ENCODE measurements around the gene SLC23A1. TPM values are rescaled to one million over a fixed set of nuclear protein-coding genes. Genes with fewer than 3 reads are reported as not detected.
A peak's percentile ranks its signal among the peaks of the same experiment; 100 is the strongest.

The SLC23A1 gene
- total and polyA plus RNA-seq, 4 experiments from 2014 or later, result not detected

GRCh38 chr5:139343476-139343875 is 39.6 kb downstream of the SLC23A1 start:
- intact Hi-C loops (cut with micrococcal nuclease), result loop anchor here (5.0 kb wide), 1 partner anchor 219 kb away; the partner anchor contains the start of gene UBE2D2
- H3K36me3 Mint-ChIP-seq, result peaks cover 16 to 35% of the 10 kb centered on the region in 2 donors
- Histone ChIP-seq H3K4me3 (ENCODE audit: low read length in 2 of 2) (no peak overlapping the region), H3K27me3 (ENCODE audit: insufficient read depth, low read length) (no peaks in the 10 kb centered on the region), H3K4me1 (ENCODE audit: insufficient read depth, low read length) (peaks cover 39% of the 10 kb centered on the region), H3K9me3 (ENCODE audit: control insufficient read depth in 1 of 2, low read length in 2 of 2) (no peaks in the 10 kb centered on the region), H3K27ac (ENCODE audit: low read depth, low read length) (peak overlapping the region; percentile 98), H3K36me3 (ENCODE audit: insufficient read depth, low read length) (no peaks in the 10 kb centered on the region)
- no peaks in the 10 kb centered on the region for H3K27me3 Mint-ChIP-seq
- H3K4me1 Mint-ChIP-seq, result peaks cover 38 to 73% (median 56%) of the 10 kb centered on the region in 4 donors
- peak overlapping the region; percentile 94 to 100 (median 97) for H3K4me3 Mint-ChIP-seq
- no peak for DNase-seq
- peaks cover 0 to 5% (median 0%) of the 10 kb centered on the region in 8 donors for H3K9me3 Mint-ChIP-seq
- H3K27ac Mint-ChIP-seq, result peak overlapping the region in 4 of 7 donors; percentile 98 to 100 (median 98)
- ChIA-PET CTCF (ENCODE audit: partially characterized antibody) (interaction anchor here (1.2 kb wide), 1 partner anchor 72 kb away, joined by 3 read pairs; no protein-coding TSS in a partner anchor), POLR2A (ENCODE audit: partially characterized antibody) (interaction anchor here (6.1 kb wide), 1 partner anchor 49 kb away, joined by 149 read pairs; the partner anchor contains the start of gene MATR3)

GRCh38 chr5:139342423-139342723 is 40.7 kb downstream of the SLC23A1 start:
- intact Hi-C loops (cut with micrococcal nuclease), result loop anchor here (1.0 to 5.0 kb wide), 3 partner anchors 50 to 220 kb away; partner anchors contain the start of gene UBE2D2
- H3K4me3 Mint-ChIP-seq, result peak overlapping the region; percentile 94 to 100 (median 97)
- H3K36me3 ChIP-seq (ENCODE audit: insufficient read depth, low read length), result no peaks in the 10 kb centered on the region
- ChIA-PET POLR2A (ENCODE audit: partially characterized antibody) (interaction anchor here (0.8 to 6.1 kb wide), 32 partner anchors 10 to 1588 kb away, joined by 3 to 149 read pairs (median 6); partner anchors contain the start of genes DNAJC18, EGR1, HNRNPA0 and MATR3), CTCF (ENCODE audit: partially characterized antibody) (interaction anchor here (0.7 to 3.1 kb wide), 18 partner anchors 9 to 170 kb away, joined by 3 to 21 read pairs (median 4); partner anchors contain the start of genes MATR3 and SPATA24)
- H3K27ac Mint-ChIP-seq, result peak overlapping the region; percentile 97 to 100 (median 99)
- H3K27ac ChIP-seq (ENCODE audit: low read depth, low read length), result peak overlapping the region; percentile 98
- H3K27me3 ChIP-seq (ENCODE audit: insufficient read depth, low read length), result no peaks in the 10 kb centered on the region
- peaks cover 0 to 5% (median 0%) of the 10 kb centered on the region in 8 donors for H3K9me3 Mint-ChIP-seq
- H3K36me3 Mint-ChIP-seq, result peaks cover 16 to 34% of the 10 kb centered on the region in 2 donors
- no peaks in the 10 kb centered on the region for H3K9me3 ChIP-seq (ENCODE audit: control insufficient read depth in 1 of 2, low read length in 2 of 2)
- H3K4me3 ChIP-seq (ENCODE audit: low read length in 2 of 2), result peak overlapping the region; percentile 83 to 99
- peaks cover 35% of the 10 kb centered on the region for H3K4me1 ChIP-seq (ENCODE audit: insufficient read depth, low read length)
- no peaks in the 10 kb centered on the region for H3K27me3 Mint-ChIP-seq
- peaks cover 36 to 67% (median 53%) of the 10 kb centered on the region in 4 donors for H3K4me1 Mint-ChIP-seq
- DNase-seq, result no peak

- intact Hi-C loops (cut with micrococcal nuclease), result loop anchor here (1.0 to 5.0 kb wide), 9 partner anchors 49 to 773 kb away; partner anchors contain the start of genes HSPA9, MATR3, PURA and SIL1
- H3K9me3 Mint-ChIP-seq, result peaks cover 0 to 5% (median 0%) of the 10 kb centered on the region in 8 donors
- peaks cover 35% of the 10 kb centered on the region for H3K4me1 ChIP-seq (ENCODE audit: insufficient read depth, low read length)
- H3K9me3 ChIP-seq (ENCODE audit: control insufficient read depth in 1 of 2, low read length in 2 of 2), result no peaks in the 10 kb centered on the region
- DNase-seq, result peak; percentile 96 to 99 (median 97)
- H3K4me1 Mint-ChIP-seq, result peaks cover 34 to 62% (median 51%) of the 10 kb centered on the region in 4 donors
- ChIA-PET CTCF (ENCODE audit: partially characterized antibody) (interaction anchor here (0.7 to 3.1 kb wide), 24 partner anchors 9 to 170 kb away, joined by 3 to 21 read pairs (median 4); partner anchors contain the start of genes MATR3 and SPATA24), POLR2A (ENCODE audit: partially characterized antibody) (interaction anchor here (0.6 to 6.1 kb wide), 38 partner anchors 8 to 1587 kb away, joined by 3 to 149 read pairs (median 5); partner anchors contain the start of genes DNAJC18, EGR1, HNRNPA0 and HSPA9)
- peak within 1 kb of the TSS; percentile 83 to 99 for H3K4me3 ChIP-seq (ENCODE audit: low read length in 2 of 2)
- no peaks in the 10 kb centered on the region for H3K36me3 ChIP-seq (ENCODE audit: insufficient read depth, low read length)
- no peaks in the 10 kb centered on the region for H3K27me3 Mint-ChIP-seq
- H3K36me3 Mint-ChIP-seq, result peaks cover 15 to 30% of the 10 kb centered on the region in 2 donors
- peak within 1 kb of the TSS; percentile 98 for H3K27ac ChIP-seq (ENCODE audit: low read depth, low read length)
- peak within 1 kb of the TSS; percentile 97 to 100 (median 99) for H3K27ac Mint-ChIP-seq
- H3K27me3 ChIP-seq (ENCODE audit: insufficient read depth, low read length), result no peaks in the 10 kb centered on the region
- peak within 1 kb of the TSS; percentile 94 to 100 (median 97) for H3K4me3 Mint-ChIP-seq
Observed at GRCh38 chr5:139341689-139342422, 41.2 kb downstream of the SLC23A1 start, which contains the start of gene PAIP2. TSS of gene PAIP2 (plus strand) at chr5:139341854. CDS start at chr5:139363785, 21,931 bp downstream.

GRCh38 chr5:139341187-139341688 is 41.9 kb downstream of the SLC23A1 start:
- no peaks in the 10 kb centered on the region for H3K36me3 ChIP-seq (ENCODE audit: insufficient read depth, low read length)
- no peaks in the 10 kb centered on the region for H3K9me3 ChIP-seq (ENCODE audit: control insufficient read depth in 1 of 2, low read length in 2 of 2)
- ChIA-PET POLR2A (ENCODE audit: partially characterized antibody) (interaction anchor here (0.7 to 6.1 kb wide), 27 partner anchors 9 to 1587 kb away, joined by 3 to 149 read pairs (median 7); partner anchors contain the start of genes DNAJC18, EGR1, HNRNPA0 and HSPA9), CTCF (ENCODE audit: partially characterized antibody) (interaction anchor here (0.7 to 3.1 kb wide), 18 partner anchors 8 to 171 kb away, joined by 3 to 21 read pairs (median 4); partner anchors contain the start of genes MATR3 and SPATA24)
- no peaks in the 10 kb centered on the region for H3K27me3 ChIP-seq (ENCODE audit: insufficient read depth, low read length)
- DNase-seq, result no peak
- intact Hi-C loops (cut with micrococcal nuclease), result loop anchor here (1.0 to 5.0 kb wide), 7 partner anchors 48 to 774 kb away; partner anchors contain the start of genes HSPA9, MATR3, PURA and SIL1
- H3K4me3 Mint-ChIP-seq, result peak overlapping the region; percentile 94 to 100 (median 97)
- H3K9me3 Mint-ChIP-seq, result peaks cover 0 to 7% (median 0%) of the 10 kb centered on the region in 8 donors
- no peaks in the 10 kb centered on the region for H3K27me3 Mint-ChIP-seq
- H3K4me3 ChIP-seq (ENCODE audit: low read length in 2 of 2), result peak overlapping the region; percentile 83 to 99
- H3K36me3 Mint-ChIP-seq, result peaks cover 13 to 27% of the 10 kb centered on the region in 2 donors
- peaks cover 37 to 61% (median 49%) of the 10 kb centered on the region in 4 donors for H3K4me1 Mint-ChIP-seq
- H3K4me1 ChIP-seq (ENCODE audit: insufficient read depth, low read length), result peaks cover 35% of the 10 kb centered on the region
- peak overlapping the region; percentile 98 for H3K27ac ChIP-seq (ENCODE audit: low read depth, low read length)
- H3K27ac Mint-ChIP-seq, result peak overlapping the region; percentile 97 to 100 (median 99)

- Mint-ChIP-seq H3K4me3 (peak overlapping the region in 2 of 8 donors; percentile 30 to 97), H3K27me3 (no peaks in the 10 kb centered on the region), H3K9me3 (peaks cover 0 to 7% (median 0%) of the 10 kb centered on the region in 8 donors), H3K27ac (peak overlapping the region in 1 of 7 donors; percentile 98), H3K36me3 (peaks cover 8 to 22% of the 10 kb centered on the region in 2 donors), H3K4me1 (peaks cover 32 to 61% (median 47%) of the 10 kb centered on the region in 4 donors)
- Histone ChIP-seq H3K4me1 (ENCODE audit: insufficient read depth, low read length) (peaks cover 37% of the 10 kb centered on the region), H3K9me3 (ENCODE audit: control insufficient read depth in 1 of 2, low read length in 2 of 2) (no peaks in the 10 kb centered on the region), H3K36me3 (ENCODE audit: insufficient read depth, low read length) (no peaks in the 10 kb centered on the region), H3K4me3 (ENCODE audit: low read length in 2 of 2) (no peak overlapping the region), H3K27me3 (ENCODE audit: insufficient read depth, low read length) (no peaks in the 10 kb centered on the region), H3K27ac (ENCODE audit: low read depth, low read length) (no peak overlapping the region)
- POLR2A ChIA-PET (ENCODE audit: partially characterized antibody), result interaction anchor here (2.4 to 6.1 kb wide), 3 partner anchors 28 to 51 kb away, joined by 11 to 149 read pairs (median 22); partner anchors contain the start of genes MATR3 and MZB1
- DNase-seq, result no peak
- CTCF ChIA-PET (ENCODE audit: partially characterized antibody), result interaction anchor here (2.5 to 3.1 kb wide), 4 partner anchors 43 to 89 kb away, joined by 10 to 21 read pairs (median 12); partner anchors contain the start of gene MATR3
- intact Hi-C loops (cut with micrococcal nuclease), result loop anchor here (2.0 to 5.0 kb wide), 4 partner anchors 89 to 775 kb away; partner anchors contain the start of genes PURA, SIL1 and UBE2D2
Observed at GRCh38 chr5:139340051-139340450, 43.0 kb downstream of the SLC23A1 start.

GRCh38 chr5:139335811-139336210 is 47.3 kb downstream of the SLC23A1 start:
- Histone ChIP-seq H3K4me1 (ENCODE audit: insufficient read depth, low read length) (peaks cover 6% of the 10 kb centered on the region), H3K27me3 (ENCODE audit: insufficient read depth, low read length) (no peaks in the 10 kb centered on the region), H3K4me3 (ENCODE audit: low read length in 2 of 2) (no peak overlapping the region), H3K36me3 (ENCODE audit: insufficient read depth, low read length) (peaks cover 9% of the 10 kb centered on the region), H3K27ac (ENCODE audit: low read depth, low read length) (no peak overlapping the region), H3K9me3 (ENCODE audit: control insufficient read depth in 1 of 2, low read length in 2 of 2) (no peaks in the 10 kb centered on the region)
- H3K36me3 Mint-ChIP-seq, result peaks cover 4 to 21% of the 10 kb centered on the region in 2 donors
- H3K9me3 Mint-ChIP-seq, result peaks cover 0 to 2% (median 0%) of the 10 kb centered on the region in 8 donors
- CTCF ChIA-PET (ENCODE audit: partially characterized antibody), result interaction anchor here (0.7 kb wide), 1 partner anchor 12 kb away, joined by 3 read pairs; no protein-coding TSS in a partner anchor
- intact Hi-C loops (cut with micrococcal nuclease), result no loop called here
- no peaks in the 10 kb centered on the region for H3K27me3 Mint-ChIP-seq
- H3K27ac Mint-ChIP-seq, result peak overlapping the region in 6 of 7 donors; percentile 11 to 87 (median 68)
- peak in 1 of 5 donors; percentile 16 for DNase-seq
- no peak overlapping the region for H3K4me3 Mint-ChIP-seq
- H3K4me1 Mint-ChIP-seq, result peaks cover 6 to 21% (median 12%) of the 10 kb centered on the region in 4 donors
- POLR2A ChIA-PET (ENCODE audit: partially characterized antibody), result interaction anchor here (0.6 to 2.1 kb wide), 3 partner anchors 31 to 774 kb away, joined by 3 to 10 read pairs (median 4); partner anchors contain the start of gene MATR3
